Uterus (tissue), 2 donors: ENCODE data around the gene C4orf17.

Source experiments
- POLR2A ChIP-seq, 2 donors: fragments of 450-650 bp; IDR thresholded peaks; one replicate each; pipeline ENCODE4 v1.6.1; 2016; ENCODE audit warnings: antibody characterized with exemption in 2 of 2, mild to moderate bottlenecking in 1 of 2, moderate library complexity in 1 of 2
- TF ChIP-seq, protein P1 (sequence below), 4 experiments: fragments of 200-600 bp in 2 of 4; fragments of 450-650 bp in 2 of 4; sonication (generic) in 2 of 4; IDR thresholded peaks; one replicate each; pipeline ENCODE4 v1.5.1; 2016 to 2019; ENCODE audit warnings: antibody characterized with exemption in 4 of 4, mild to moderate bottlenecking in 2 of 4, moderate library complexity in 1 of 4

DNA sequence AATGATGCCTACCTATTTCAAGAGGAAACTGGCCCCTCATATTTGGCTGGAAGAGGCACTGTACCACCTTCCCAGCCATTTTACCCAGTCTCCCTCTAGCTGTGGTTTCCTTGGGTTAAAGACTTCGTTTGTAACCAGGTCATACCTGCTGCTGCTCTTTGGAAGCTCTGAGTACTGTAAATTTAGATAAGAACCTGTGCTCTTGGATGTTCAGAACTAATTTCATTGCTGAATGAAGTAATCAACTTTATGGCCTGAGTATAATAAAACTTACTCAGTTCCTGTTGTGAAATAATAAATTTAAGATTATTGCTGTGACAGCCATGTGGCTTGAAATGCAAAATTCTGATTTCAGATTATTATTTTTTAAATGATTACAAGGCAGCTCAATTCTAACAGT, 76.0 kb downstream of the C4orf17 start:
- TF ChIP-seq POLR2A (IDR thresholded peaks at IDR 0.05) = no peak
- TF ChIP-seq, protein P1, sequence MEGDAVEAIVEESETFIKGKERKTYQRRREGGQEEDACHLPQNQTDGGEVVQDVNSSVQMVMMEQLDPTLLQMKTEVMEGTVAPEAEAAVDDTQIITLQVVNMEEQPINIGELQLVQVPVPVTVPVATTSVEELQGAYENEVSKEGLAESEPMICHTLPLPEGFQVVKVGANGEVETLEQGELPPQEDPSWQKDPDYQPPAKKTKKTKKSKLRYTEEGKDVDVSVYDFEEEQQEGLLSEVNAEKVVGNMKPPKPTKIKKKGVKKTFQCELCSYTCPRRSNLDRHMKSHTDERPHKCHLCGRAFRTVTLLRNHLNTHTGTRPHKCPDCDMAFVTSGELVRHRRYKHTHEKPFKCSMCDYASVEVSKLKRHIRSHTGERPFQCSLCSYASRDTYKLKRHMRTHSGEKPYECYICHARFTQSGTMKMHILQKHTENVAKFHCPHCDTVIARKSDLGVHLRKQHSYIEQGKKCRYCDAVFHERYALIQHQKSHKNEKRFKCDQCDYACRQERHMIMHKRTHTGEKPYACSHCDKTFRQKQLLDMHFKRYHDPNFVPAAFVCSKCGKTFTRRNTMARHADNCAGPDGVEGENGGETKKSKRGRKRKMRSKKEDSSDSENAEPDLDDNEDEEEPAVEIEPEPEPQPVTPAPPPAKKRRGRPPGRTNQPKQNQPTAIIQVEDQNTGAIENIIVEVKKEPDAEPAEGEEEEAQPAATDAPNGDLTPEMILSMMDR (IDR thresholded peaks at IDR 0.05) = no peak
